WTC11 (cell line): ENCODE measurements around the gene PKIG. TPM values are rescaled to one million over a fixed set of nuclear protein-coding genes. Genes with fewer than 3 reads are reported as not detected.
A peak's percentile ranks its signal among the peaks of the same experiment; 100 is the strongest.

Experiments
- ATAC-seq: fragments of 200-7000 bp; cut with Tn5 transposase; 2 replicates; pipeline ENCODE4 v1.10.0; 2021; ENCODE audit warnings: mild to moderate bottlenecking, moderate library complexity
- CTCF ChIA-PET: fragments of 300-600 bp; sonication (Branson Sonifier 250); formaldehyde crosslinking; loops from one replicate; lab custom pipeline; 2021; ENCODE audit warnings: antibody characterized with exemption; lab: Charles Lee
- POLR2A ChIA-PET: fragments of 350-600 bp; sonication (Branson Sonifier 250); formaldehyde crosslinking; loops from one replicate; lab custom pipeline; 2021; ENCODE audit warnings: antibody characterized with exemption; lab: Charles Lee
- DNase-seq: peaks from one replicate; pipeline ENCODE4 v3.0.0; 2021; ENCODE audit warnings: low spot score
- H3K27ac Mint-ChIP-seq: 2 replicates; pipeline ENCODE4 v1.8.0; 2021; ENCODE audit warnings: mixed read lengths
- H3K27me3 Mint-ChIP-seq: 2 replicates; pipeline ENCODE4 v1.8.0; 2021; ENCODE audit warnings: low read depth, mild to moderate bottlenecking, moderate library complexity, mixed read lengths
- H3K36me3 Mint-ChIP-seq: 2 replicates; pipeline ENCODE4 v1.8.0; 2021; ENCODE audit warnings: mixed read lengths
- H3K4me1 Mint-ChIP-seq: 2 replicates; pipeline ENCODE4 v1.8.0; 2022; ENCODE audit warnings: mixed read lengths
- H3K4me3 Mint-ChIP-seq: 2 replicates; pipeline ENCODE4 v1.8.0; 2021; ENCODE audit warnings: mild to moderate bottlenecking, moderate library complexity, mixed read lengths
- H3K9me3 Mint-ChIP-seq: 2 replicates; pipeline ENCODE4 v1.8.0; 2021; ENCODE audit warnings: mixed read lengths
- CBFB ChIP-seq: sonication (generic); formaldehyde crosslinking; IDR thresholded peaks from 2 replicates; pipeline ENCODE4 v1.8.1; 2022; ENCODE audit warnings: mild to moderate bottlenecking, low read depth, missing genetic modification reagents
- ETV6 ChIP-seq: sonication (generic); formaldehyde crosslinking; IDR thresholded peaks from 2 replicates; pipeline ENCODE4 v1.8.1; 2022; ENCODE audit warnings: mild to moderate bottlenecking, missing genetic modification reagents
- FOXK1 ChIP-seq: sonication (generic); formaldehyde crosslinking; IDR thresholded peaks from 2 replicates; pipeline ENCODE4 v1.8.0; 2022; ENCODE audit warnings: mild to moderate bottlenecking, moderate library complexity, missing genetic modification reagents
- GRHL2 ChIP-seq: fragments of 250-450 bp; sonication (Bioruptor Pico); IDR thresholded peaks from 2 replicates; pipeline ENCODE4 v1.8.0; 2022; ENCODE audit warnings: mild to moderate bottlenecking, moderate library complexity; ENCODE audit not compliant: insufficient replicate concordance, severe bottlenecking
- IRF2 ChIP-seq: sonication (generic); formaldehyde crosslinking; IDR thresholded peaks from 2 replicates; pipeline ENCODE4 v1.8.0; 2022; ENCODE audit warnings: low read depth, missing genetic modification reagents, borderline replicate concordance
- KAT7 ChIP-seq: sonication (generic); formaldehyde crosslinking; IDR thresholded peaks from 2 replicates; pipeline ENCODE4 v1.8.1; 2023; ENCODE audit warnings: missing genetic modification reagents, mild to moderate bottlenecking, borderline replicate concordance
- NFATC4 ChIP-seq: fragments of 250-450 bp; sonication (Bioruptor Pico); IDR thresholded peaks from 2 replicates; pipeline ENCODE4 v1.9.0; 2021; ENCODE audit warnings: mild to moderate bottlenecking
- NFE2L1 ChIP-seq: sonication (generic); formaldehyde crosslinking; IDR thresholded peaks from 2 replicates; pipeline ENCODE4 v1.8.1; 2023; ENCODE audit warnings: missing genetic modification reagents
- NR1H2 ChIP-seq: sonication (generic); formaldehyde crosslinking; IDR thresholded peaks from 2 replicates; pipeline ENCODE4 v1.9.0; 2021; ENCODE audit warnings: mild to moderate bottlenecking, moderate library complexity, missing genetic modification reagents
- NR3C1 ChIP-seq: sonication (generic); formaldehyde crosslinking; conservative IDR thresholded peaks from 2 replicates; pipeline ENCODE4 v1.8.1; 2023; ENCODE audit warnings: low read depth, mild to moderate bottlenecking, missing genetic modification reagents
- TEAD1 ChIP-seq: sonication (generic); formaldehyde crosslinking; IDR thresholded peaks from 2 replicates; pipeline ENCODE4 v1.8.0; 2022; ENCODE audit warnings: mild to moderate bottlenecking, missing genetic modification reagents
- ZNF121 ChIP-seq: sonication (generic); formaldehyde crosslinking; IDR thresholded peaks from 2 replicates; pipeline ENCODE4 v1.8.0; 2023; ENCODE audit warnings: missing genetic modification reagents
- ZNF219 ChIP-seq: sonication (generic); formaldehyde crosslinking; IDR thresholded peaks from 2 replicates; pipeline ENCODE4 v1.8.0; 2023; ENCODE audit warnings: missing genetic modification reagents, mild to moderate bottlenecking, borderline replicate concordance
- ZNF317 ChIP-seq: sonication (generic); formaldehyde crosslinking; IDR thresholded peaks from 2 replicates; pipeline ENCODE4 v1.8.1; 2023; ENCODE audit warnings: low read depth, mild to moderate bottlenecking, moderate library complexity, missing genetic modification reagents, borderline replicate concordance
- ZNF396 ChIP-seq: fragments of 250-450 bp; sonication (Bioruptor Pico); IDR thresholded peaks from 2 replicates; pipeline ENCODE4 v1.8.0; 2021; ENCODE audit warnings: mild to moderate bottlenecking, moderate library complexity, borderline replicate concordance
- ZNF423 ChIP-seq: fragments of 250-450 bp; sonication (Bioruptor Pico); IDR thresholded peaks from 2 replicates; pipeline ENCODE4 v2.1.2; 2022; ENCODE audit warnings: mild to moderate bottlenecking, moderate library complexity
- total RNA-seq: library from RNA; stranded (reverse); gene quantifications from 3 replicates; pipeline ENCODE4 v1.2.3, GENCODE V29; 2021
- TF ChIP-seq, protein P1 (sequence below): sonication (generic); formaldehyde crosslinking; IDR thresholded peaks from 2 replicates; pipeline ENCODE4 v1.8.1; 2022; ENCODE audit warnings: mild to moderate bottlenecking, moderate library complexity, missing genetic modification reagents
- TF ChIP-seq, protein P2 (sequence below): sonication (generic); formaldehyde crosslinking; IDR thresholded peaks from 2 replicates; pipeline ENCODE4 v1.8.1; 2023; ENCODE audit warnings: mild to moderate bottlenecking, missing genetic modification reagents, moderate library complexity
- TF ChIP-seq, protein P3 (sequence below): sonication (generic); formaldehyde crosslinking; IDR thresholded peaks from 2 replicates; pipeline ENCODE4 v1.8.1; 2023; ENCODE audit warnings: mild to moderate bottlenecking, missing genetic modification reagents, borderline replicate concordance
- TF ChIP-seq, protein P4 (sequence below): sonication (generic); formaldehyde crosslinking; IDR thresholded peaks from 2 replicates; pipeline ENCODE4 v1.8.0; 2022; ENCODE audit warnings: mild to moderate bottlenecking, missing genetic modification reagents
- TF ChIP-seq, protein P5 (sequence below): fragments of 250-450 bp; sonication (Bioruptor Pico); conservative IDR thresholded peaks from 2 replicates; pipeline ENCODE4 v1.9.0; 2021; ENCODE audit warnings: mild to moderate bottlenecking
- TF ChIP-seq, protein P6 (sequence below): fragments of 250-450 bp; sonication (Bioruptor Pico); IDR thresholded peaks from 2 replicates; pipeline ENCODE4 v1.8.0; 2021; ENCODE audit warnings: mild to moderate bottlenecking

PKIG gene
- total RNA-seq, 1 experiment from 2014 or later: 22.7 TPM

DNA sequence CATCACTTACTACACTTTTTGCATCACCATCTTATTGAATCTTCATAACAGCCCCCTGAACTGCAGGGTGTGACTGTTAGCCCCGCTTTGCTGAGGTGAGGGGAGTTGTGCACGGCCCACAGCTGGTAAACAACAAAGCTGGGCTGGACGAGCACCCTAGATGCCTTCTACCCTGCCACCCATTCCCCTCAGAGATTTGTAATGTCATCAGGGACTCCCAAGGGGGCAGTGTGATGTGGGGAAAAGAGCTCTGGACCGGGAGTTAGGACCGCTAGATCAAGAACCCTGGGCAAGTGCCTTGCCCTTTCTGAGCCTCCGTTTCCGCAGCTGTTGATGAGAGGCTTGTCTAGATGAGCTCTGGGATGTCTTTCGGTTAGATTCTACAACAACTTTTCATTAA, 20.9 kb downstream of the PKIG start:
- TF ChIP-seq, protein P1, sequence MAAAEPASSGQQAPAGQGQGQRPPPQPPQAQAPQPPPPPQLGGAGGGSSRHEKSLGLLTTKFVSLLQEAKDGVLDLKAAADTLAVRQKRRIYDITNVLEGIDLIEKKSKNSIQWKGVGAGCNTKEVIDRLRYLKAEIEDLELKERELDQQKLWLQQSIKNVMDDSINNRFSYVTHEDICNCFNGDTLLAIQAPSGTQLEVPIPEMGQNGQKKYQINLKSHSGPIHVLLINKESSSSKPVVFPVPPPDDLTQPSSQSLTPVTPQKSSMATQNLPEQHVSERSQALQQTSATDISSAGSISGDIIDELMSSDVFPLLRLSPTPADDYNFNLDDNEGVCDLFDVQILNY (CRISPR knock-in tag): no peak
- TF ChIP-seq, protein P2, sequence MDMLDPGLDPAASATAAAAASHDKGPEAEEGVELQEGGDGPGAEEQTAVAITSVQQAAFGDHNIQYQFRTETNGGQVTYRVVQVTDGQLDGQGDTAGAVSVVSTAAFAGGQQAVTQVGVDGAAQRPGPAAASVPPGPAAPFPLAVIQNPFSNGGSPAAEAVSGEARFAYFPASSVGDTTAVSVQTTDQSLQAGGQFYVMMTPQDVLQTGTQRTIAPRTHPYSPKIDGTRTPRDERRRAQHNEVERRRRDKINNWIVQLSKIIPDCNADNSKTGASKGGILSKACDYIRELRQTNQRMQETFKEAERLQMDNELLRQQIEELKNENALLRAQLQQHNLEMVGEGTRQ (CRISPR knock-in tag): no peak
- TF ChIP-seq NFATC4 (CRISPR knock-in tag): no peak
- TF ChIP-seq CBFB (CRISPR knock-in tag): no peak
- no peak for TF ChIP-seq ZNF121 (CRISPR knock-in tag)
- TF ChIP-seq, protein P3, sequence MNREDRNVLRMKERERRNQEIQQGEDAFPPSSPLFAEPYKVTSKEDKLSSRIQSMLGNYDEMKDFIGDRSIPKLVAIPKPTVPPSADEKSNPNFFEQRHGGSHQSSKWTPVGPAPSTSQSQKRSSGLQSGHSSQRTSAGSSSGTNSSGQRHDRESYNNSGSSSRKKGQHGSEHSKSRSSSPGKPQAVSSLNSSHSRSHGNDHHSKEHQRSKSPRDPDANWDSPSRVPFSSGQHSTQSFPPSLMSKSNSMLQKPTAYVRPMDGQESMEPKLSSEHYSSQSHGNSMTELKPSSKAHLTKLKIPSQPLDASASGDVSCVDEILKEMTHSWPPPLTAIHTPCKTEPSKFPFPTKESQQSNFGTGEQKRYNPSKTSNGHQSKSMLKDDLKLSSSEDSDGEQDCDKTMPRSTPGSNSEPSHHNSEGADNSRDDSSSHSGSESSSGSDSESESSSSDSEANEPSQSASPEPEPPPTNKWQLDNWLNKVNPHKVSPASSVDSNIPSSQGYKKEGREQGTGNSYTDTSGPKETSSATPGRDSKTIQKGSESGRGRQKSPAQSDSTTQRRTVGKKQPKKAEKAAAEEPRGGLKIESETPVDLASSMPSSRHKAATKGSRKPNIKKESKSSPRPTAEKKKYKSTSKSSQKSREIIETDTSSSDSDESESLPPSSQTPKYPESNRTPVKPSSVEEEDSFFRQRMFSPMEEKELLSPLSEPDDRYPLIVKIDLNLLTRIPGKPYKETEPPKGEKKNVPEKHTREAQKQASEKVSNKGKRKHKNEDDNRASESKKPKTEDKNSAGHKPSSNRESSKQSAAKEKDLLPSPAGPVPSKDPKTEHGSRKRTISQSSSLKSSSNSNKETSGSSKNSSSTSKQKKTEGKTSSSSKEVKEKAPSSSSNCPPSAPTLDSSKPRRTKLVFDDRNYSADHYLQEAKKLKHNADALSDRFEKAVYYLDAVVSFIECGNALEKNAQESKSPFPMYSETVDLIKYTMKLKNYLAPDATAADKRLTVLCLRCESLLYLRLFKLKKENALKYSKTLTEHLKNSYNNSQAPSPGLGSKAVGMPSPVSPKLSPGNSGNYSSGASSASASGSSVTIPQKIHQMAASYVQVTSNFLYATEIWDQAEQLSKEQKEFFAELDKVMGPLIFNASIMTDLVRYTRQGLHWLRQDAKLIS (CRISPR knock-in tag): no peak
- TF ChIP-seq ETV6 (CRISPR knock-in tag): no peak
- no peak for TF ChIP-seq NR3C1 (CRISPR knock-in tag)
- TF ChIP-seq IRF2: no peak
- TF ChIP-seq ZNF396: no peak
- TF ChIP-seq GRHL2: no peak
- no peak for TF ChIP-seq KAT7
- TF ChIP-seq, protein P4, sequence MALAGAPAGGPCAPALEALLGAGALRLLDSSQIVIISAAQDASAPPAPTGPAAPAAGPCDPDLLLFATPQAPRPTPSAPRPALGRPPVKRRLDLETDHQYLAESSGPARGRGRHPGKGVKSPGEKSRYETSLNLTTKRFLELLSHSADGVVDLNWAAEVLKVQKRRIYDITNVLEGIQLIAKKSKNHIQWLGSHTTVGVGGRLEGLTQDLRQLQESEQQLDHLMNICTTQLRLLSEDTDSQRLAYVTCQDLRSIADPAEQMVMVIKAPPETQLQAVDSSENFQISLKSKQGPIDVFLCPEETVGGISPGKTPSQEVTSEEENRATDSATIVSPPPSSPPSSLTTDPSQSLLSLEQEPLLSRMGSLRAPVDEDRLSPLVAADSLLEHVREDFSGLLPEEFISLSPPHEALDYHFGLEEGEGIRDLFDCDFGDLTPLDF (CRISPR knock-in tag): no peak
- TF ChIP-seq, protein P5, sequence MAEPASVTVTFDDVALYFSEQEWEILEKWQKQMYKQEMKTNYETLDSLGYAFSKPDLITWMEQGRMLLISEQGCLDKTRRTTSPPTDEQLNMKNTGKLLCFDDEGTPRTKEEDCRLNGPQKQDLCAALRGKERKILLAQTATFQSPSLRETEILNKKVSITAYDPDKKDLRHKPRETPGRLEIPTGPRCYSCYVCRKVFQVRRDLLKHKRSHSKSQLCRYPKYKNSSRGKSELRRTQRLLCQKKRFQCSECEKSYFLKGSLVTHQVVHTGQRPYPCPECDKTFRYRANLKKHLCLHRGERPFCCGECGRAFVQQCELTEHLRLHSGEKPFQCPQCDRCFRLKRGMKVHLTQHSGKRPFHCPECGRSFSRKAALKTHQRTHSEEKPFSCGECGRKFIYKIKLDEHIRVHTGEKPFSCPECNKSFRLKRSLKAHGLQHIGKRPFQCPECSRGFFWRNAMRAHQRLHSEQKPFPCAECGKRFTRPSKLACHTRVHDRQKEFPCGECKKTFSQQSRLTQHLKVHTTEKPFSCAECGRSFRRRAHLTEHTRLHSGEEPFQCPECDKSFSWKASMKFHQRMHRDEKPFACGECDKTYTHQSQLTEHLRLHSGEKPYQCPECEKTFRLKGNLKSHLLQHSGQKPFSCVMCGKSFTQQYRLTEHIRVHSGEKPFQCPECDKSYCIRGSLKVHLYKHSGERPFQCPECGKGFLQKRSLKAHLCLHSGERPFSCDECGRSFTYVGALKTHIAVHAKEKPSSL (CRISPR knock-in tag): no peak
- no peak for TF ChIP-seq FOXK1 (CRISPR knock-in tag)
- POLR2A ChIA-PET: no interaction called here
- DNase-seq (peak; percentile 25), ATAC-seq (peak; percentile 63)
- CTCF ChIA-PET: interaction anchor here (0.6 to 1.7 kb wide), 19 partner anchors 10 to 215 kb away, joined by 3 to 13 read pairs (median 4); partner anchors contain the start of genes ADA, PKIG, SERINC3 and TTPAL
- Mint-ChIP-seq H3K27ac (no peak overlapping the region), H3K9me3 (peaks cover 7% of the 10 kb centered on the region; the same call in 1 of the 2 replicates), H3K4me1 (peaks cover 10% of the 10 kb centered on the region), H3K36me3 (no peaks in the 10 kb centered on the region; the same call in 1 of the 2 replicates), H3K4me3 (no peak overlapping the region), H3K27me3 (no peaks in the 10 kb centered on the region)

DNA sequence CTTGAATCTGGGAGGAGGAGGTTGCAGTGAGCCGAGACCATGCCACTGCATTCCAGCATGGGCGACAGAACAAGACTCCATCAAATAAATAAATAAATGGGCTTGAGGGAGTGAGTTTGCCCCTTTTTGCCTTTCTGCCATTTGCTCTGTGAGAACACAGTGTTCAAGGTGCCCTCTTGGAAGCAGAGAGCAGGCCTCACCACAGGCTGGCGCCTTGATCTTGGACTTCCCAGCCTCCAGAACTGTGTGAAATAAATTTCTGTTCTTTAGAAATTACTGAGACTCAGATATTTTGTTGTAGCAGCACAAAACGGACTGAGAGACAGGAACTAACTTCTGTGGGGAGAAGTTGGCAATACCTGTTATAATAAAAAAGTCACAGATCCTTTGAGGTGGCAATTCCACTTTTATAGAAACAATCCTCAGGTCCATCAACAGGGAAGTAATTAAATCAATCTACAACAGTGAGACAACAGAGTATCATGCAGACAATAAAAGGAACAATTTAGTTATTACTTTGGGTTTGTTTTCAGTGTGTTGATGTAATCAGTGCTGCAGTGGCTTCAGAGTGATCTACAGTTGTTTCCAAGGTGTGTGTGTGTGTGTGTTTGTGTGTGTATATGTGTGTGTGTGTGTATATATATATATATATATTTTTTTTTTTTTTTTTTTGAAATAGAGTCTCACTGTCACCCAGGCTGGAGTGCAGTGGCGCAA, 24.5 kb downstream of the PKIG start:
- Mint-ChIP-seq H3K4me1 (peaks cover 12% of the 10 kb centered on the region), H3K27me3 (no peaks in the 10 kb centered on the region), H3K9me3 (peaks cover 7% of the 10 kb centered on the region; the same call in 1 of the 2 replicates), H3K36me3 (no peaks in the 10 kb centered on the region; the same call in 1 of the 2 replicates), H3K4me3 (no peak overlapping the region), H3K27ac (no peak overlapping the region)
- CTCF ChIA-PET: interaction anchor here (1.1 kb wide), 1 partner anchor 76 kb away, joined by 3 read pairs; no protein-coding TSS in a partner anchor
- ATAC-seq (no peak), DNase-seq (no peak)
- POLR2A ChIA-PET: no interaction called here
- TF ChIP-seq NFE2L1 (CRISPR knock-in tag) (no peak), ZNF317 (CRISPR knock-in tag) (no peak), TEAD1 (CRISPR knock-in tag) (no peak), GRHL2 (no peak), NR1H2 (no peak), ZNF423 (CRISPR knock-in tag) (no peak), ZNF219 (no peak)
- TF ChIP-seq, protein P2 (CRISPR knock-in tag): no peak
- TF ChIP-seq, protein P1 (CRISPR knock-in tag): no peak
- TF ChIP-seq, protein P6, sequence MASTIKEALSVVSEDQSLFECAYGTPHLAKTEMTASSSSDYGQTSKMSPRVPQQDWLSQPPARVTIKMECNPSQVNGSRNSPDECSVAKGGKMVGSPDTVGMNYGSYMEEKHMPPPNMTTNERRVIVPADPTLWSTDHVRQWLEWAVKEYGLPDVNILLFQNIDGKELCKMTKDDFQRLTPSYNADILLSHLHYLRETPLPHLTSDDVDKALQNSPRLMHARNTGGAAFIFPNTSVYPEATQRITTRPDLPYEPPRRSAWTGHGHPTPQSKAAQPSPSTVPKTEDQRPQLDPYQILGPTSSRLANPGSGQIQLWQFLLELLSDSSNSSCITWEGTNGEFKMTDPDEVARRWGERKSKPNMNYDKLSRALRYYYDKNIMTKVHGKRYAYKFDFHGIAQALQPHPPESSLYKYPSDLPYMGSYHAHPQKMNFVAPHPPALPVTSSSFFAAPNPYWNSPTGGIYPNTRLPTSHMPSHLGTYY (CRISPR knock-in tag): no peak
